Uterus (tissue), 2 donors: ENCODE data around the gene MYZAP.

ENCODE experiments used
- CTCF ChIP-seq, 4 experiments: fragments of 200-600 bp in 2 of 4; fragments of 450-650 bp in 2 of 4; sonication (generic) in 2 of 4; IDR thresholded peaks; one replicate each; pipeline ENCODE4 v1.5.1; 2016 to 2019; ENCODE audit warnings: antibody characterized with exemption in 4 of 4, mild to moderate bottlenecking in 2 of 4, moderate library complexity in 1 of 4
- POLR2A ChIP-seq, 2 donors: fragments of 450-650 bp; IDR thresholded peaks; one replicate each; pipeline ENCODE4 v1.6.1; 2016; ENCODE audit warnings: antibody characterized with exemption in 2 of 2, mild to moderate bottlenecking in 1 of 2, moderate library complexity in 1 of 2

GRCh38 chr15:57550640-57551039, 41.1 kb upstream of the MYZAP start:
- no peak for TF ChIP-seq CTCF (IDR thresholded peaks at IDR 0.05)
- TF ChIP-seq POLR2A (IDR thresholded peaks at IDR 0.05): no peak
